ENCODE data around the gene AFMID. TPM values are rescaled to one million over a fixed set of nuclear protein-coding genes. Genes with fewer than 3 reads are reported as not detected.

AFMID gene
- total RNA-seq, 1 experiment from 2014 or later: 22.2 TPM

DNA sequence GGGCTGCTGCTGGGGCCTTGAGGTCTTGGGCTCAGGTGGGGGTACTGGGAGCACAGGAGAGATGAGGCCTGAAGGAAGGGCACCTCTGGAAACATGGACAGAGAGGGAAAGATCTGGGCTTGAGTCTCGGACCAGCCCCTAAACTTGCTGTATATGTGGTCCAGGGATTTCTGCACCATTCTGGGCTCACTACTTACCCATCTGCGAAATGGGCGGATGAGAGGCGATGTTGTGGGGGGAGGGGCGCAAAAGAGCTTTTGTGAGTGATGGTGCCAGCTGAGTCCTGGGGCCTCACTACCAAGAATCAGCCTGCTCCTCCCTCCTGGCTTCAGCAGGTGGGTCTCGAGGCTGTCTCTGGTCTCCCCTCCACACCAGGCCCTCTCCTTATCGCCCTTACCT lies 40.7 kb upstream of the AFMID start:
- H3K9me3 Mint-ChIP-seq (ENCODE audit: unreplicated experiment): no peaks in the 10 kb centered on the region
- intact Hi-C loops (cut with micrococcal nuclease): no loop called here
- no peak for DNase-seq (ENCODE audit: unreplicated experiment)
- H3K36me3 Mint-ChIP-seq (ENCODE audit: insufficient read depth, unreplicated experiment): no peaks in the 10 kb centered on the region
- no peak overlapping the region for H3K4me3 Mint-ChIP-seq (ENCODE audit: unreplicated experiment)
- ChIA-PET POLR2A (no interaction called here), CTCF (interaction anchor here (1.0 kb wide), 1 partner anchor 276 kb away, joined by 3 read pairs; no protein-coding TSS in a partner anchor)
- no peak overlapping the region for H3K27ac Mint-ChIP-seq (ENCODE audit: low read depth, unreplicated experiment)
- TF ChIP-seq, protein P1, sequence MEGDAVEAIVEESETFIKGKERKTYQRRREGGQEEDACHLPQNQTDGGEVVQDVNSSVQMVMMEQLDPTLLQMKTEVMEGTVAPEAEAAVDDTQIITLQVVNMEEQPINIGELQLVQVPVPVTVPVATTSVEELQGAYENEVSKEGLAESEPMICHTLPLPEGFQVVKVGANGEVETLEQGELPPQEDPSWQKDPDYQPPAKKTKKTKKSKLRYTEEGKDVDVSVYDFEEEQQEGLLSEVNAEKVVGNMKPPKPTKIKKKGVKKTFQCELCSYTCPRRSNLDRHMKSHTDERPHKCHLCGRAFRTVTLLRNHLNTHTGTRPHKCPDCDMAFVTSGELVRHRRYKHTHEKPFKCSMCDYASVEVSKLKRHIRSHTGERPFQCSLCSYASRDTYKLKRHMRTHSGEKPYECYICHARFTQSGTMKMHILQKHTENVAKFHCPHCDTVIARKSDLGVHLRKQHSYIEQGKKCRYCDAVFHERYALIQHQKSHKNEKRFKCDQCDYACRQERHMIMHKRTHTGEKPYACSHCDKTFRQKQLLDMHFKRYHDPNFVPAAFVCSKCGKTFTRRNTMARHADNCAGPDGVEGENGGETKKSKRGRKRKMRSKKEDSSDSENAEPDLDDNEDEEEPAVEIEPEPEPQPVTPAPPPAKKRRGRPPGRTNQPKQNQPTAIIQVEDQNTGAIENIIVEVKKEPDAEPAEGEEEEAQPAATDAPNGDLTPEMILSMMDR (IDR thresholded peaks at IDR 0.05; ENCODE audit: unreplicated experiment): no peak
- no TSS peak for BruUV-seq (replicated peaks)
- H3K27me3 Mint-ChIP-seq (ENCODE audit: insufficient read depth, unreplicated experiment): no peaks in the 10 kb centered on the region
- H3K4me1 Mint-ChIP-seq (ENCODE audit: insufficient read depth, unreplicated experiment): peaks cover 10% of the 10 kb centered on the region

DNA sequence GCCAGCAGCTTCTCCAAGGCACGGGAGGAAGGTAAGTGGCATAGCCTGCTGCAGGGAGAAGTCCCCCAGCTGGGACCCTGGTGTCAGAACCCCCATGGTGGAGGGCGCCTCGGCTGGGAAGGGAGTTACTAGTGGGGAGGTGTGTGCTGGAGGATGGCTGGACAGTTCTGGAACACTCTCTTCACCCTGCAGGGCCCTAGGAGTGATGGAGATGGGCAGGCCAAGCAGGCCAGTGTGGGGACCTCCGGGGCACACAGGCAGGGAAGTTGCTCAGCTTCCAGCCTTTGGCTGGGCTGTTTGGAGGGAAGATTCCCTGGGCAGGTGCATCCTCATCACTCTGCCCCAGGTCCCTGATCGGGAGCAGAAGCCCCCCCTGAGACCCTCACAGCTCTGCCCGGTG lies 40.3 kb upstream of the AFMID start:
- intact Hi-C loops (cut with micrococcal nuclease): no loop called here
- BruUV-seq (replicated peaks): no TSS peak
- CTCF ChIA-PET: interaction anchor here (1.0 kb wide), 1 partner anchor 276 kb away, joined by 3 read pairs; no protein-coding TSS in a partner anchor

DNA sequence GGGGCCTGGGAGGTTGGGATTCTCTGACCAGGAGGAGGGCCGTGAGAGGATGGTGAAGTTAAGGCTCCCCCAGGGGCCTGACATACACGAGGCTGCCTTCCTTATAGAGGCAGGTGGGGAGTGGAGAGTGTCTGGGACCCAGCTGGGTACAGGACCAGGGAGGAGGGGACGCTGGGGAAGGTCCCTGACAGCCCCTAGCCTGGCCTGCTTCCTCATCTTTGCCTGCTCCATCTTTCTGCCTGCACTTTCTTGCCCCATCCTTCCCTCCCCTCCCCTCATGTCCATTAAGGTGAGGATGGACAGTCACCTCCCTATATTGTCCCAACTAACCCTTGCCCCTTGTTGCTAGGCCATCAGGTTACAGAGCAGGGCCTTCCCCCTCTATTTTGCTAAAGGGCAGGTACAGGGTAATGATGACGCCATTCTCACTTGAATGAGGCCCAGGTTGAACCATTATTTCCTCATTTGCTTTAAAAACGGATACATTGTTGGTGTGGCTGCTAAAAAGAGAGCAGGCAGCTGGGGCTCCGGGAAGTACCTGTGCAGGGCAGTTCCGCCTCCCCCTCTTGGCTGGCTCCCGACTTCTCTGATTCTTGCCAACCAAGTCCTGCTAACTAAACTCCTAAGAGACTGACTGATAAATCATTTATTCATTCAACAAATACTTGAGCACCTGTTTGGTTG lies 39.7 kb upstream of the AFMID start:
- TF ChIP-seq, protein P1 (IDR thresholded peaks at IDR 0.05; ENCODE audit: unreplicated experiment): no peak
- H3K4me1 Mint-ChIP-seq (ENCODE audit: insufficient read depth, unreplicated experiment): peaks cover 10% of the 10 kb centered on the region
- no peak for DNase-seq (ENCODE audit: unreplicated experiment)
- H3K4me3 Mint-ChIP-seq (ENCODE audit: unreplicated experiment): no peak overlapping the region
- CTCF ChIA-PET: no interaction called here
- POLR2A ChIA-PET: no interaction called here
- no peaks in the 10 kb centered on the region for H3K36me3 Mint-ChIP-seq (ENCODE audit: insufficient read depth, unreplicated experiment)
- H3K27ac Mint-ChIP-seq (ENCODE audit: low read depth, unreplicated experiment): no peak overlapping the region
- H3K9me3 Mint-ChIP-seq (ENCODE audit: unreplicated experiment): no peaks in the 10 kb centered on the region
- intact Hi-C loops (cut with micrococcal nuclease): no loop called here
- no TSS peak for BruUV-seq (replicated peaks)
- no peaks in the 10 kb centered on the region for H3K27me3 Mint-ChIP-seq (ENCODE audit: insufficient read depth, unreplicated experiment)

More for the DNA sequence above, 40.3 kb upstream of the AFMID start:
- Mint-ChIP-seq H3K9me3 (ENCODE audit: unreplicated experiment) (no peaks in the 10 kb centered on the region), H3K36me3 (ENCODE audit: insufficient read depth, unreplicated experiment) (no peaks in the 10 kb centered on the region), H3K27ac (ENCODE audit: low read depth, unreplicated experiment) (no peak overlapping the region), H3K27me3 (ENCODE audit: insufficient read depth, unreplicated experiment) (no peaks in the 10 kb centered on the region), H3K4me1 (ENCODE audit: insufficient read depth, unreplicated experiment) (peaks cover 10% of the 10 kb centered on the region), H3K4me3 (ENCODE audit: unreplicated experiment) (no peak overlapping the region)
- TF ChIP-seq, protein P1 (IDR thresholded peaks at IDR 0.05; ENCODE audit: unreplicated experiment): no peak
- POLR2A ChIA-PET: no interaction called here
- DNase-seq (ENCODE audit: unreplicated experiment): no peak

DNA sequence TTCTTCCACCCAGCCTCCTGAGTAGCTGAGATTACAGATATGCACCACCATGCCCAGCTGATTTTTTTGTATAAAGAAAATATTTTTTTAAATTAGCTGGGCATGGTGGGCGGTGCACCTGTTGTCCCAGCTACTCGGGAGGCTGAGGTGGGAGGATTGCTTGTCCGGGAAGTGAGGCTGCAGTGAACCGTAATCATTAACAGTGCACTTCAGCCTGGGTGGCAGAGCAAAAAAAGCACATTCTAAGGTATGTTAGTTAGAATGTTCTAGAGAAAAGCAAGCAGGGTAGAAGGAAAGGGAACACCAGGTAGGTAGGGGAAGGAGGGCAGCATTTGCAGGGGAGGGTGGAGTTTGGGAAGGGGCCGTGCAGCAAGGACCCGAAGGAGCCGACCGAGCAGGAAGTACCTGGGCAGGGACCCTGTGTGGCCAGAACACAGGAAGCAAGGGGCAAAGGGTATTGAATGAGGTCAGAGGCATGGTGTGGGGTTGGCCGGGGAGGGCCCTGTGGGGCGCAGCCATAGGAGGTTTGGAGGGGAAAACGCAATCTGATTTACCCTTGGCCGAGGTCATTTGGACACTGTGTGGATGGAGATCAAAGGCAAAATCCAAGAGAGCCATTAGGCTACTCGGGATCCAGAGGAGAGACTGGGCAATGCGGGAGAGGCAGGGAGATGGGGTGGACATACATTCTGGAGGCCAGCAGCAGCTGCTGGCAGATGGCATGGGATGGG lies 38.7 kb upstream of the AFMID start:
- ChIA-PET CTCF (interaction anchor here (0.6 kb wide), 1 partner anchor 20 kb away, joined by 4 read pairs; no protein-coding TSS in a partner anchor), POLR2A (no interaction called here)
- no peaks in the 10 kb centered on the region for H3K9me3 Mint-ChIP-seq (ENCODE audit: unreplicated experiment)
- TF ChIP-seq, protein P1 (IDR thresholded peaks at IDR 0.05; ENCODE audit: unreplicated experiment): no peak
- BruUV-seq (replicated peaks): no TSS peak
- intact Hi-C loops (cut with micrococcal nuclease): no loop called here
- H3K36me3 Mint-ChIP-seq (ENCODE audit: insufficient read depth, unreplicated experiment): no peaks in the 10 kb centered on the region
- no peaks in the 10 kb centered on the region for H3K27me3 Mint-ChIP-seq (ENCODE audit: insufficient read depth, unreplicated experiment)
- no peak overlapping the region for H3K4me3 Mint-ChIP-seq (ENCODE audit: unreplicated experiment)
- H3K4me1 Mint-ChIP-seq (ENCODE audit: insufficient read depth, unreplicated experiment): peaks cover 10% of the 10 kb centered on the region
- H3K27ac Mint-ChIP-seq (ENCODE audit: low read depth, unreplicated experiment): no peak overlapping the region
- DNase-seq (ENCODE audit: unreplicated experiment): no peak
